WI38 (cell line): ENCODE results near the gene ZNF474.

ENCODE experiments used
- H3K4me3 ChIP-seq: 2 replicates; pipeline ENCODE4 v1.5.1; 2011; ENCODE audit warnings: low read depth, mild to moderate bottlenecking, control low read depth, low read length
- CTCF ChIP-seq: IDR thresholded peaks from 2 replicates; pipeline ENCODE4 v1.5.1; 2012; ENCODE audit warnings: low read depth, mild to moderate bottlenecking, control low read depth, low read length

The ZNF474 gene

DNA sequence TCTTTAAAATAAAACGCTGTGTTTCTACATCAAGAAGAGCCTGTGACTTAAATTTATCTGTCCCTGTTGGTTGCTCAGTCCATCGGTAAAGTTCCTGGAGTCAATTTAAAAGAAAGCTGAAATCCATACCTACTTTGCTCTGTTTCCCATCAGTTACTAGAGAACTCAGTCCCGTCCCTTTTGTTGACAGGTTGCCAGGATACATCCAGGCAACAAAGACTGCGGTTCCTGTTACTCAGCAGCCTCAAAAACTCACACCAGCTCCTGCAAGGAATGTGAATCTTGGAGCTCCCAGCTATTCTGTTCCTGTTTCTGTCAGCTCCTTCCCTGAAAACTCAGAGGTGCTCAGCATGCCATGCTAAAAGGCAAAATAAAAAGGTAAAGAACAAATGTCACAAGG is at the start of gene ZNF474:
Gene ZNF474 (plus strand): TSS at position 241 of the 400 bp plus-strand sequence. CDS start 22,445 bp downstream, outside the sequence.
- TF ChIP-seq CTCF, result no peak
- no peak within 1 kb of the TSS for H3K4me3 ChIP-seq

- H3K4me3 ChIP-seq, result no peak overlapping the region
- no peak for TF ChIP-seq CTCF
These were observed 47.8 kb upstream of the ZNF474 start for GRCh38 chr5:122081541-122081940.

DNA sequence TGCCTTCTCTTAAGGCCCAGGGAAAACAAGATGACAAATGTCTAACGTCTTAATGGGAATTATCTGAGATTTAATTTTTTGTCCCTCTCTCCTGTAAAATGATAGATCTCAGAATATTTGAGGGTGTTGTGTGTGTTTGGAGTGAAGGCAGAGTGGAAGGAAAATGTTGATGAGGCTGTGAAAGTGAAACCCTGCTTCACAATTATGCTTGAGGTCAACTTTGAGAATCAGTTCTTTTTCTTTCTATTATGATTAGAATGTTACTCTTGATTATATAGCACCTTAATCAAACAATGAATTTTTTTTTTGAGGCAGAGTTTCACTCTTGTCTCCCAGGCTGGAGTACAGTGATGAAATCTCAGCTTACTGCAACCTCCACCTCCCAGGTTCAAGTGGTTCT is 45.8 kb upstream of the ZNF474 start:
- no peak for TF ChIP-seq CTCF

DNA sequence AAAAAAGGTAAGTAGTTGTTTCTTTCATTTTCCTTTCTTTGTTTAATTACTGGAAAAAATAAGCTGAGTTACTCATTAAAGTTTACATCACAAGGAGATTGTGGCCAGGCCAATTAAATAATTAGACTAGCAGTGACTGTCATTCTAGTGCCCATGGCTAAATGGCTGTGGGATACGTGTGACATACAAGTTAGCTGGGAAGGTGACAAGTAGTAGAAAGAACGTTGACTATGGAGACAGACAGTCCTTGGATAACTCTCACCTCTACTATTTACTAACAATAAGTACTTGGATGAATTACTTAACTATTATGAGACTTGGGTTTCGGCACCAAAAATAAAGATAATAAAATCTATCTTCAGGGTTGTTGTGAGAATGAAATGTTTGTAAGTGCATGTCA is 44.3 kb upstream of the ZNF474 start:
- no peak overlapping the region for H3K4me3 ChIP-seq
- no peak for TF ChIP-seq CTCF

More for the DNA sequence above, 45.8 kb upstream of the ZNF474 start:
- no peak overlapping the region for H3K4me3 ChIP-seq

GRCh38 chr5:122089096-122090013 is 40.0 kb upstream of the ZNF474 start:
- H3K4me3 ChIP-seq, result no peak overlapping the region
- TF ChIP-seq CTCF, result no peak

DNA sequence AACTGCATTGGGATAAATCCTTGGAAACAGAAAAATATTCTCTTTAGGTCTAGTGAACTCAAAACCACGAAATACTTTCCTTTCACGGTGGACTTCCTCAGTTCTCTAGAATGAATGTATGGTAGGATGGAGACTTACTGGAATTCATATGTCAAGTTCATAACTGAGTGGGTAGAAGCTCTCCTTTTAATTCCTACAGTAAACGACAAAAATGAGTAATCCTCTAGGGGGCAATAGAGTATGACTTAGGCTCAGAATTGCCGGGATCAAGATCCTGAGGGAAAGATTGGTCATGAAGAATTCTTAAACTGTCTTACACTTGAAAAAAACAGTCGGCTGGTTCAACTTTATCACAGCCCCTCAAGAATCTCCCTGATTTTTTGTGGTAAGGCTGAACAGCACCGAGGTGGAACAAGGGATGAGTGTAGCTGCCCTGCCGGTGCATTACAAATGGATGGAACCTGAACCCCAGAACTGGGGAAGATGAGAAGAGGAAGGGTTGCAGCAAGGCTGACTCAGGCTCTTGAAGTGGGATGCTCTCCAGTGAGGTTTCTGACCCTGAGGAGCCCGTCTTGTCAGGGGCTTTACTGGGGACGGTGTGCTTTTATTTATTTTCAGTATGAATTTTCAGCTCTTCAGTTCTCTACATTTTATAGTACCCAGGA is 37.3 kb upstream of the ZNF474 start:
- H3K4me3 ChIP-seq, result no peak overlapping the region
- peak; percentile 51; the same call in 1 of the 2 replicates for TF ChIP-seq CTCF
